ENCODE results near the gene FAIM. TPM values are rescaled to one million over a fixed set of nuclear protein-coding genes. Genes with fewer than 3 reads are reported as not detected.
A peak's percentile ranks its signal among the peaks of the same experiment; 100 is the strongest.
"Not testable (repeated sequence)": the region's sequence is repeated elsewhere in the genome, so short reads cannot be mapped to it uniquely, and the experiment has no call there.

FAIM gene
- total RNA-seq, 1 experiment from 2014 or later = 29.2 TPM

- no TSS peak for BruUV-seq (replicated peaks)
- Histone ChIP-seq H3K79me2 (ENCODE audit: low read length) (no peaks in the 10 kb centered on the region), H3K36me3 (ENCODE audit: low read depth, low read length) (peaks cover 14% of the 10 kb centered on the region), H3K4me3 (ENCODE audit: low read length) (no peak overlapping the region), H3F3A (ENCODE audit: low read length, unreplicated experiment) (no peaks in the 10 kb centered on the region), H3K4me1 (ENCODE audit: insufficient read depth, low read length) (no peaks in the 10 kb centered on the region), H3K27ac (ENCODE audit: low read length) (no peak overlapping the region), H3K9me2 (replicated peaks; ENCODE audit: low read length) (no peaks in the 10 kb centered on the region), H3K9me3 (ENCODE audit: low read length) (peaks cover 6% of the 10 kb centered on the region; the same call in 1 of the 2 replicates), H2AFZ (ENCODE audit: low read length) (no peak overlapping the region), H3K27me3 (ENCODE audit: low read length) (no peaks in the 10 kb centered on the region), H3K9ac (ENCODE audit: low read length) (no peak overlapping the region), H4K20me1 (ENCODE audit: low read length) (no peaks in the 10 kb centered on the region), H3K4me2 (ENCODE audit: low read length) (no peak overlapping the region)
- ATAC-seq (no peak), DNase-seq (peak; percentile 7)
- intact Hi-C loops (cut with micrococcal nuclease) = no loop called here
- TF ChIP-seq EZH2 (IDR thresholded peaks at IDR 0.05; ENCODE audit: low read length, unreplicated experiment) (no peak), EZH2phosphoT487 (IDR thresholded peaks at IDR 0.05; ENCODE audit: borderline replicate concordance, low read length) (no peak), CTCF (conservative IDR thresholded peaks at IDR 0.05; ENCODE audit: low read depth, low read length) (no peak)
- CTCF ChIA-PET = no interaction called here
- POLR2A ChIA-PET (ENCODE audit: unreplicated experiment) = no interaction called here
Measured at GRCh38 chr3:138675393-138675792, 66.8 kb downstream of the FAIM start.

- no peak overlapping the region for H3K27ac ChIP-seq (ENCODE audit: low read length)
- no peak for ATAC-seq
- H3K4me3 ChIP-seq (ENCODE audit: low read length) = no peak overlapping the region
- H3K9me3 ChIP-seq (ENCODE audit: low read length) = peaks cover 6% of the 10 kb centered on the region; the same call in 1 of the 2 replicates
- POLR2A ChIA-PET (ENCODE audit: unreplicated experiment) = no interaction called here
- peaks cover 14% of the 10 kb centered on the region for H3K36me3 ChIP-seq (ENCODE audit: low read depth, low read length)
- no peaks in the 10 kb centered on the region for H3K27me3 ChIP-seq (ENCODE audit: low read length)
- no peaks in the 10 kb centered on the region for H3F3A ChIP-seq (ENCODE audit: low read length, unreplicated experiment)
- no peaks in the 10 kb centered on the region for H4K20me1 ChIP-seq (ENCODE audit: low read length)
- CTCF ChIA-PET = no interaction called here
- no peak overlapping the region for H3K4me2 ChIP-seq (ENCODE audit: low read length)
- no peaks in the 10 kb centered on the region for H3K79me2 ChIP-seq (ENCODE audit: low read length)
- no peaks in the 10 kb centered on the region for H3K9me2 ChIP-seq (replicated peaks; ENCODE audit: low read length)
- no peak for DNase-seq
- BruUV-seq (replicated peaks) = no TSS peak
- intact Hi-C loops (cut with micrococcal nuclease) = no loop called here
- TF ChIP-seq EZH2 (IDR thresholded peaks at IDR 0.05; ENCODE audit: low read length, unreplicated experiment) (no peak), CTCF (conservative IDR thresholded peaks at IDR 0.05; ENCODE audit: low read depth, low read length) (no peak), EZH2phosphoT487 (IDR thresholded peaks at IDR 0.05; ENCODE audit: borderline replicate concordance, low read length) (no peak)
- no peaks in the 10 kb centered on the region for H3K4me1 ChIP-seq (ENCODE audit: insufficient read depth, low read length)
- H3K9ac ChIP-seq (ENCODE audit: low read length) = no peak overlapping the region
- H2AFZ ChIP-seq (ENCODE audit: low read length) = no peak overlapping the region
Measured at GRCh38 chr3:138678086-138678485, 69.5 kb downstream of the FAIM start.

DNA sequence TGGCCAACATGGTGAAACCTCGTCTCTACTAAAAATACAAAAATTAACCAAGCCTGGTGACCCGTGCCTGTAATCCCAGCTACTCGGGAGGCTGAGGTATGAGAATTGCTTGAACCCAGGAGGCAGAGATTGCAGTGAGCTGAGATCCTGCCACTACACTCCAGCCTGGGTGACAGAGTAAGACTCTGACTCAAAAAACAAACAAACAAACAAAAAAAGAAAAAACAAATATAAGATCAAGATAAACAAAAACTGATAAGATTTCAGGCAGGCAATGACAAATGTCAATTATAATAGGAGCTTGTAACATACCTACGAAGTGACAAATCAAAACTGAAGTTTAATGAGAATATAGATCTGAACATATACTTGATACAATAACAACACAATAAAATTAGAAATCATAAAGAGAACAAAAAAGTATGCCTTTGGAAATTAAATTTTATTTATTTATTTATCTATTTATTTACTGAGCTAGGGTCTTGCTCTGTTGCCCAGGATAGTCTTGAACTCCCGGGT lies 70.4 kb downstream of the FAIM start:
- POLR2A ChIA-PET (ENCODE audit: unreplicated experiment) = no interaction called here
- H3K27ac ChIP-seq (ENCODE audit: low read length) = no peak overlapping the region

GRCh38 chr3:138680974-138681373 lies 72.4 kb downstream of the FAIM start:
- H3K9me3 ChIP-seq (ENCODE audit: low read length); H2AFZ ChIP-seq (ENCODE audit: low read length); H3K4me1 ChIP-seq (ENCODE audit: insufficient read depth, low read length); H3K9me2 ChIP-seq (replicated peaks; ENCODE audit: low read length); H3F3A ChIP-seq (ENCODE audit: low read length, unreplicated experiment); POLR2A ChIA-PET (ENCODE audit: unreplicated experiment); H3K9ac ChIP-seq (ENCODE audit: low read length); H4K20me1 ChIP-seq (ENCODE audit: low read length); H3K27ac ChIP-seq (ENCODE audit: low read length); H3K4me2 ChIP-seq (ENCODE audit: low read length); H3K79me2 ChIP-seq (ENCODE audit: low read length); H3K4me3 ChIP-seq (ENCODE audit: low read length); intact Hi-C loops (cut with micrococcal nuclease); CTCF ChIA-PET; H3K36me3 ChIP-seq (ENCODE audit: low read depth, low read length); DNase-seq; ATAC-seq; H3K27me3 ChIP-seq (ENCODE audit: low read length); BruUV-seq (replicated peaks): not testable (repeated sequence)

More for the DNA sequence above, 70.4 kb downstream of the FAIM start:
- no peak for TF ChIP-seq CTCF (conservative IDR thresholded peaks at IDR 0.05; ENCODE audit: low read depth, low read length)
- TF ChIP-seq EZH2 (IDR thresholded peaks at IDR 0.05; ENCODE audit: low read length, unreplicated experiment) = no peak
- TF ChIP-seq EZH2phosphoT487 (IDR thresholded peaks at IDR 0.05; ENCODE audit: borderline replicate concordance, low read length) = no peak
- intact Hi-C loops (cut with micrococcal nuclease) = no loop called here
- no peak overlapping the region for H3K4me3 ChIP-seq (ENCODE audit: low read length)
- no peaks in the 10 kb centered on the region for H3K4me1 ChIP-seq (ENCODE audit: insufficient read depth, low read length)
- no peaks in the 10 kb centered on the region for H3K79me2 ChIP-seq (ENCODE audit: low read length)
- no peak overlapping the region for H2AFZ ChIP-seq (ENCODE audit: low read length)
- H3F3A ChIP-seq (ENCODE audit: low read length, unreplicated experiment) = no peaks in the 10 kb centered on the region
- no peak overlapping the region for H3K4me2 ChIP-seq (ENCODE audit: low read length)
- ATAC-seq (no peak), DNase-seq (no peak)
- CTCF ChIA-PET = no interaction called here
- H4K20me1 ChIP-seq (ENCODE audit: low read length) = no peaks in the 10 kb centered on the region
- H3K36me3 ChIP-seq (ENCODE audit: low read depth, low read length) = peaks cover 14% of the 10 kb centered on the region
- H3K9me3 ChIP-seq (ENCODE audit: low read length) = peaks cover 6% of the 10 kb centered on the region; the same call in 1 of the 2 replicates
- no peaks in the 10 kb centered on the region for H3K9me2 ChIP-seq (replicated peaks; ENCODE audit: low read length)
- no peak overlapping the region for H3K9ac ChIP-seq (ENCODE audit: low read length)
- no peaks in the 10 kb centered on the region for H3K27me3 ChIP-seq (ENCODE audit: low read length)
- no TSS peak for BruUV-seq (replicated peaks)
